HFF-Myc (cell line): ENCODE results near the gene CHAF1B.
"Not testable (repeated sequence)": the region's sequence is repeated elsewhere in the genome, so short reads cannot be mapped to it uniquely, and the experiment has no call there.

Experiments used
- DNase-seq: peaks from one replicate; pipeline ENCODE4 v3.0.0-alpha.2; 2011; ENCODE audit warnings: low read depth; ENCODE audit errors: extremely low read depth
- H3K4me3 ChIP-seq: replicated peaks from 2 replicates; pipeline ENCODE4 v1.5.1; 2011; ENCODE audit warnings: low read depth, mild to moderate bottlenecking, control low read depth, low read length
- TF ChIP-seq, protein P1 (sequence below): IDR thresholded peaks from 2 replicates; pipeline ENCODE4 v1.5.1; 2012; ENCODE audit warnings: mild to moderate bottlenecking, low read depth, low read length, control low read depth; ENCODE audit errors: missing control alignments

CHAF1B gene

DNA sequence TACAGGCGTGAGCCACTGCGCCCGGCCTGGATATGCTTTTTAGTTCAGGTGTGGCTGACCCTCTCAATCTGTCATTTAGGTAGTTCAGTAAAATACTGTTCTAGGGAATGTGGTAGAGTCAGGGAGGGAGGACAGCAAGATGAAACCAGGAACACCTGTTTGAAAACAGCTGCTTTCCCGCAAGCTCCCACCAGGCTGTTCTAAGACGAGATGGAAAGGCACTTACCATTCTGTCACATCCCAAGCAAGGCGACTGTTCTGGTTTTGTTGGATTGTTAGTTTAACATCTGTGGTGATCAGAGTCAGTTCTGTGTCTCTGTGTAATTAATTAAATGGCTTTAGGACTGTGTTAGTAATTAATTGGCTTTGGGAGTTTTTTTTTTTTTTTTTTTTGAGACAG is 2.9 kb downstream of the CHAF1B start:
- no peak overlapping the region for H3K4me3 ChIP-seq
- DNase-seq: no peak
- TF ChIP-seq, protein P1, sequence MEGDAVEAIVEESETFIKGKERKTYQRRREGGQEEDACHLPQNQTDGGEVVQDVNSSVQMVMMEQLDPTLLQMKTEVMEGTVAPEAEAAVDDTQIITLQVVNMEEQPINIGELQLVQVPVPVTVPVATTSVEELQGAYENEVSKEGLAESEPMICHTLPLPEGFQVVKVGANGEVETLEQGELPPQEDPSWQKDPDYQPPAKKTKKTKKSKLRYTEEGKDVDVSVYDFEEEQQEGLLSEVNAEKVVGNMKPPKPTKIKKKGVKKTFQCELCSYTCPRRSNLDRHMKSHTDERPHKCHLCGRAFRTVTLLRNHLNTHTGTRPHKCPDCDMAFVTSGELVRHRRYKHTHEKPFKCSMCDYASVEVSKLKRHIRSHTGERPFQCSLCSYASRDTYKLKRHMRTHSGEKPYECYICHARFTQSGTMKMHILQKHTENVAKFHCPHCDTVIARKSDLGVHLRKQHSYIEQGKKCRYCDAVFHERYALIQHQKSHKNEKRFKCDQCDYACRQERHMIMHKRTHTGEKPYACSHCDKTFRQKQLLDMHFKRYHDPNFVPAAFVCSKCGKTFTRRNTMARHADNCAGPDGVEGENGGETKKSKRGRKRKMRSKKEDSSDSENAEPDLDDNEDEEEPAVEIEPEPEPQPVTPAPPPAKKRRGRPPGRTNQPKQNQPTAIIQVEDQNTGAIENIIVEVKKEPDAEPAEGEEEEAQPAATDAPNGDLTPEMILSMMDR: no peak

DNA sequence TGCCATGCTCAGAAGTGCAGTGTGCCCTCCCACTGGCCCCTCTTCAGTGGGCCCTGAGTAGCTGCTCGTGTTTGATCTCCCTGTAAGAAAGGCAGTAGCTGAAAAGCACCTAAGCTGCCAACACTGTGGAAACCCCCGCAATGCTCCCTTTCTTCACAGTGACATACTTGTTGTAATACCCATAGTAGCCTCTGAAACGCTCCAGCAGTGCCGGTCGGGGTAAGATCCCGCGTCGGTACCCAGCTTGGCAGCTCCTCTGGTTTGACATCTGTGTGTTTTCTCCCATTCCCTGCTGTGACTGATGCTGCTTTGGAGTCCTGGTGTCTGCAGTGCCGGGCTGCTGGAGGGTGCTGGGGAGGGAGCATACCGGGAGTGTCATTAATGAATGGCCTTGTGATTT is 3.6 kb downstream of the CHAF1B start:
- TF ChIP-seq, protein P1: no peak
- DNase-seq: no peak
- no peak overlapping the region for H3K4me3 ChIP-seq

DNA sequence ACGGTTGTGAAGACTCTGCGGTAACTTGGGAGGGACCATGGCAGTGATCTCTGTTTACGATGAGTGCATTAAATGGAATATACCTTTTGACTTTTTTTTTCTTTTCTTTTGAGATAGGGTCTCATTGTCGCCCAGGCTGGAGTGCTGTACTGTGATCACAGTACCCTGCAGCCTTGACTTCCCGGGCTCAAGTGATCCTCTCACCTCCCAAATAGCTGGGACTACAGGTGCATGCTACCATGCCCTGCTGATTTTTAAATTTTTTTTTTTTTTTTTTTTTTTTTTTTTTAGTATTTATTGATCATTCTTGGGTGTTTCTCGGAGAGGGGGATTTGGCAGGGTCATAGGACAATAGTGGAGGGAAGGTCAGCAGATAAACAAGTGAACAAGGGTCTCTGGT is 6.5 kb downstream of the CHAF1B start:
- DNase-seq, H3K4me3 ChIP-seq: not testable (repeated sequence)

DNA sequence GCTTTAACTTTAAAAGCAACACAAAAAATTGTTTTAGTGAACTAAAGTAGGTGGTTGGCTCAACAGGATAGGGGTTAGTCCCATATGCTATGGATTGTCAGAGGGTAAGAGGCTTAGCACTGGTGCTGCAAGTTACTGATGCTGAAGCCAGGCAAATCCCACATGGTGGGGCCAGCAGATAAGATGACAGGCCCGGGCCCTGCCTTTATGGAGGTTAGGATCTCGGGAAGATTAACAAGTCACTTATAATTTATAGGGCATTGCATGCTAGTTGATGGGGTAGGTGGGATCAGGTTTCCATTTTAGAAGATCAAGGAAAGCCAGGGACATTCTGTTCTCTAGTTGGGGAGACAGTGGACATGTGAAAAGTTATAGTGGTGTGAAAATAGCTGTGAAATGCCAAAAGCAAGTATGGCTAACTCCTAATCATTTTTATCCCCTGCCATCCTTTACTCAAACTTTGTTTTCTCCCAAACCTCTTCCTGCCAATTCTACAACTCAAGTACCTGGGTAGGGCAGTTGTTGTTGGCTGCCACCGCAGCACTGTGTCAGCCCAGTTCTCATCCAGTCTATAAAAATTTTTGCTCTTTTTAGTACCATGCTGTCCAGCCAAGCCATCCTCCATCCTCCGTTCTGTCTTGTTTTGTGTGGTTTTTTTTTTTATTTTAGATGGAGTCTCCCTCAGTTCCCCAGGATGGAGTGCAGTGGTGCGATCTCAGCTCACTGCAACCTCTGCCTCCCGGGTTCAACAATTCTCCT is 10.3 kb downstream of the CHAF1B start:
- no peak for DNase-seq
- TF ChIP-seq, protein P1: no peak
- H3K4me3 ChIP-seq: no peak overlapping the region

DNA sequence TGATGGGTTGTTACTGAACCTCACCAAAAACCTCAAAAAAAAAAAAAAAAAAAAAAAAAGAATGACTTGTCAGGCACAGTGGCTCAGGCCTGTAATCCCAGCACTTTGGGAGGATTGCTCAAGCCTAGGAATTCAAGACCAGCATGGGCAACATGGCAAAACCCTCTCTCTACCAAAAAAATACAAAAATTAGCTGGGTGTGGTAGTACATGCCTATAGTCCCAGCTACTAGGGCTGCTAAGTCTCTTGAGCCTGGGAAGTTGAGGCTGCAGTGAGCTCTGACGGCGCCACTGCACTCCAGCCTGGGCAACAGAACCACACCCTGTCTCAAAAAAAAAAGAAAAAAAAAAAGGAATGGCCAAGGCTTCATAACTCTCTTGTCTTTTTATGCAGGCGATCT is 11.1 kb downstream of the CHAF1B start:
- TF ChIP-seq, protein P1: no peak
- H3K4me3 ChIP-seq: no peak overlapping the region
- no peak for DNase-seq

DNA sequence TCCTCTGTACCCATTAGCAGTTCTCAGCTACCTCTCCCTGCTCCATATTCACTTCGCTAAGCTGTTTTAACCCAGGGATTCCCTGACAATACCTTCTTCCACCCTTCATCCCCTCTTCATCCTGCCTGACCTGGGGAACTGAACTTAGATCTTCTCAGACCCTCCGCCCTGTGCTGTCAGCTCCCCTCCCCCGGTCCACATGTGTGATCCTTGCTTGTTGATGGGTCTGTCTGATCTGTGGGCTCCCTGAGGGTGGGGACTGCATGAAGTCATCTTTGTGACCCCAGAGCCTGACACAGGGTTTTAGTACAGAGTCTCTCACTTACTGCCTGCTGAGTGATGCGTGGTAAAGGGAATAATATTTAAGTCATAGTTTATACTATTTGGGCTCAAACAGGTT is 11.8 kb downstream of the CHAF1B start:
- no peak for DNase-seq
- TF ChIP-seq, protein P1: no peak

DNA sequence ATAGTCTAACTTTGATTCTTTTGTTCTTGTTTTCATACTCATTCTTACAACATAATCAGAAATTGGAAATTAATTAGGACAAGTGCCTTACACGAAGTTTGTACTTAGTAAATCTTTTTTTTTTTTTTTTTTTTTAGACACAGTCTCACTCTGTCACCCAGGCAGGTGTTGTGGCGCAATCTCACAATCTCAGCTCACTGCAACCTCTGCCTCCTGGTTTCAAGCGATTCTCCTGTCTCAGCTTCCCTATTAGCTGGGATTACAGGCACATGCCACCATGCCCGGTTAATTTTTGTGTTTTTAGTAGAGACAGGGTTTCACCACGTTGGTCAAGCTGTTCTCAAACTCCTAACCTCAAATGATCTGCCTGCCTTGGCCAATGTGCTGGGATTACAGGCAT is 12.4 kb downstream of the CHAF1B start:
- DNase-seq: no peak
- no peak overlapping the region for H3K4me3 ChIP-seq
- TF ChIP-seq, protein P1: no peak

More for the DNA sequence above, 11.8 kb downstream of the CHAF1B start:
- no peak overlapping the region for H3K4me3 ChIP-seq

DNA sequence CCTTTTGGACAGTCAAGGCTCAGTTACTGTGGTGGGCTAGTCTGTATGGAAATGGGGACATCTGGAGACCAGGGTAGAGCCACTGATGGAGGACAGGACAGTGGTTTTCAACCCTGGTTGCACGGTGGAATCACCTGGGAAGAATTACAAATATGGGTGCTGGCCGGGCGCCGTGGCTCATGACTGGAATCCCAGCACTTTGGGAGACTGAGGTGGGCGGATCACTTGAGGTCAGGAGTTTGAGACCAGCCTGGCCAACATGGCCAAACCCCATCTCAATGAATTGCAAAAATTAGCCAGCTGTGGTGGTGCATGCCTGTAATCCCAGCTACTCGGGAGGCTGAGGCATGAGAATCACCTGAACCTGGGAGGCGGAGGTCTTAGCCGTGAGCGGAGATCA is 14.5 kb downstream of the CHAF1B start:
- H3K4me3 ChIP-seq, DNase-seq: not testable (repeated sequence)
